Heart left ventricle (tissue), 13 donors: Measurements from ENCODE around the gene IL34.

ENCODE experiments used
- POLR2A ChIP-seq, 2 donors: fragments of 450-650 bp; IDR thresholded peaks; one replicate each; pipeline ENCODE4 v1.6.1; 2017; ENCODE audit warnings: antibody characterized with exemption in 2 of 2, mild to moderate bottlenecking in 2 of 2, moderate library complexity in 2 of 2
- TF ChIP-seq, protein P1 (sequence below), 12 donors: fragments of 200-600 bp; sonication (generic) in 4 of 12; IDR thresholded peaks; one replicate each; pipeline versions ENCODE4 v1.5.0 to v1.8.0; 2018 to 2022; ENCODE audit warnings: antibody characterized with exemption in 12 of 12, mild to moderate bottlenecking in 5 of 12
- donor health status: ischemic (EF 13 %, LVEDD 7.1; RV severe dilation, severe dysfunction).
- donor health status: DM: no; HTN: yes; CAD: no.
- donor health status: DM: no; HTN: no; CAD: no.
- donor health status: ischemic (EF 25% LVEDD 6.9; RV normal size, moderate dysfunction).
- donor health status: ischemic (EF 25% LVEDD 5.7; RV mildly dilated, moderate dysfunction).
- donor health status: ischemic (EF 35%, LVEDD 5.7; RV mildly dilated, moderate dysfunction).
- donor health status: nonischemic (EF 11% LVEDD 7.7; RV severe dilation, severe dysfunction).
- donor health status: DM: yes; HTN: yes; CAD: no.
- donor health status: PGD.
- donor health status: ischemic (EF 29% LVEDD 5.4; RV normal size, mild dysfunction).
- donor health status: nonischemic (EF 23%, LVEDD 6.1; RV moderate dilation, normal function).

GRCh38 chr16:70612931-70613330, 33.4 kb upstream of the IL34 start:
- TF ChIP-seq, protein P1, sequence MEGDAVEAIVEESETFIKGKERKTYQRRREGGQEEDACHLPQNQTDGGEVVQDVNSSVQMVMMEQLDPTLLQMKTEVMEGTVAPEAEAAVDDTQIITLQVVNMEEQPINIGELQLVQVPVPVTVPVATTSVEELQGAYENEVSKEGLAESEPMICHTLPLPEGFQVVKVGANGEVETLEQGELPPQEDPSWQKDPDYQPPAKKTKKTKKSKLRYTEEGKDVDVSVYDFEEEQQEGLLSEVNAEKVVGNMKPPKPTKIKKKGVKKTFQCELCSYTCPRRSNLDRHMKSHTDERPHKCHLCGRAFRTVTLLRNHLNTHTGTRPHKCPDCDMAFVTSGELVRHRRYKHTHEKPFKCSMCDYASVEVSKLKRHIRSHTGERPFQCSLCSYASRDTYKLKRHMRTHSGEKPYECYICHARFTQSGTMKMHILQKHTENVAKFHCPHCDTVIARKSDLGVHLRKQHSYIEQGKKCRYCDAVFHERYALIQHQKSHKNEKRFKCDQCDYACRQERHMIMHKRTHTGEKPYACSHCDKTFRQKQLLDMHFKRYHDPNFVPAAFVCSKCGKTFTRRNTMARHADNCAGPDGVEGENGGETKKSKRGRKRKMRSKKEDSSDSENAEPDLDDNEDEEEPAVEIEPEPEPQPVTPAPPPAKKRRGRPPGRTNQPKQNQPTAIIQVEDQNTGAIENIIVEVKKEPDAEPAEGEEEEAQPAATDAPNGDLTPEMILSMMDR (IDR thresholded peaks at IDR 0.05): no peak
- TF ChIP-seq POLR2A (IDR thresholded peaks at IDR 0.05): no peak
